ENCODE results near the gene ENTPD1. TPM values are rescaled to one million over a fixed set of nuclear protein-coding genes. Genes with fewer than 3 reads are reported as not detected.

The ENTPD1 gene
- total RNA-seq, 1 experiment from 2014 or later: 0.37 TPM

GRCh38 chr10:95809370-95810197 is 53.6 kb downstream of the ENTPD1 start:
- Histone ChIP-seq H3K27me3 (ENCODE audit: insufficient read depth, low read length) (no peaks in the 10 kb centered on the region), H2AFZ (ENCODE audit: low read depth, low read length, poor library complexity, severe bottlenecking) (no peak overlapping the region), H3K27ac (ENCODE audit: low read depth, low read length) (no peak overlapping the region), H3K9ac (ENCODE audit: low read length) (no peak overlapping the region), H3K9me2 (ENCODE audit: insufficient read depth) (no peaks in the 10 kb centered on the region), H3K4me3 (replicated peaks in 1 of 2; ENCODE audit: low read depth in 1 of 2, low read length in 2 of 2) (no peak overlapping the region), H3K36me3 (ENCODE audit: control insufficient read depth in 1 of 2, insufficient read depth in 2 of 2, low read length in 2 of 2) (no peaks in the 10 kb centered on the region), H3K4me1 (ENCODE audit: control insufficient read depth in 1 of 2, insufficient read depth in 2 of 2, low read length in 2 of 2) (no peaks in the 10 kb centered on the region), H3K79me2 (ENCODE audit: insufficient read depth, low read length) (no peaks in the 10 kb centered on the region), H4K20me1 (ENCODE audit: insufficient read depth) (no peaks in the 10 kb centered on the region), H3K9me3 (ENCODE audit: control insufficient read depth in 1 of 2, insufficient read depth in 1 of 2, low read depth in 1 of 2, low read length in 2 of 2) (no peaks in the 10 kb centered on the region; a peak in 1 of 4 replicates), H3K4me2 (ENCODE audit: low read length) (no peak overlapping the region)
- ChIA-PET POLR2A (no interaction called here), CTCF (no interaction called here), RAD21 (ENCODE audit: low non-redundant PET in 1 of 2, low total read pairs in 2 of 2, uncharacterized antibody in 2 of 2, unreplicated experiment in 2 of 2) (no interaction called here)
- BruUV-seq (replicated peaks): no TSS peak
- ATAC-seq (no peak), DNase-seq (ENCODE audit: low read depth, low spot score) (no peak)
- no peak for TF ChIP-seq TCF7L2 (IDR thresholded peaks at IDR 0.05; ENCODE audit: borderline replicate concordance, extremely low read depth, insufficient read depth, insufficient read length)
- TF ChIP-seq, protein P1, sequence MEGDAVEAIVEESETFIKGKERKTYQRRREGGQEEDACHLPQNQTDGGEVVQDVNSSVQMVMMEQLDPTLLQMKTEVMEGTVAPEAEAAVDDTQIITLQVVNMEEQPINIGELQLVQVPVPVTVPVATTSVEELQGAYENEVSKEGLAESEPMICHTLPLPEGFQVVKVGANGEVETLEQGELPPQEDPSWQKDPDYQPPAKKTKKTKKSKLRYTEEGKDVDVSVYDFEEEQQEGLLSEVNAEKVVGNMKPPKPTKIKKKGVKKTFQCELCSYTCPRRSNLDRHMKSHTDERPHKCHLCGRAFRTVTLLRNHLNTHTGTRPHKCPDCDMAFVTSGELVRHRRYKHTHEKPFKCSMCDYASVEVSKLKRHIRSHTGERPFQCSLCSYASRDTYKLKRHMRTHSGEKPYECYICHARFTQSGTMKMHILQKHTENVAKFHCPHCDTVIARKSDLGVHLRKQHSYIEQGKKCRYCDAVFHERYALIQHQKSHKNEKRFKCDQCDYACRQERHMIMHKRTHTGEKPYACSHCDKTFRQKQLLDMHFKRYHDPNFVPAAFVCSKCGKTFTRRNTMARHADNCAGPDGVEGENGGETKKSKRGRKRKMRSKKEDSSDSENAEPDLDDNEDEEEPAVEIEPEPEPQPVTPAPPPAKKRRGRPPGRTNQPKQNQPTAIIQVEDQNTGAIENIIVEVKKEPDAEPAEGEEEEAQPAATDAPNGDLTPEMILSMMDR (IDR thresholded peaks at IDR 0.05 in 2 of 3, conservative IDR thresholded peaks at IDR 0.05 in 1 of 3; ENCODE audit: borderline replicate concordance in 1 of 3, insufficient read depth in 1 of 3, low read depth in 2 of 3, low read length in 2 of 3): no peak
- no peak for TF ChIP-seq EZH2 (IDR thresholded peaks at IDR 0.05)
- no peak for TF ChIP-seq ZNF274 (IDR thresholded peaks at IDR 0.05; ENCODE audit: low read depth, low read length)
- no peak for TF ChIP-seq RAD21 (IDR thresholded peaks at IDR 0.05; ENCODE audit: low read depth)
- no peak for TF ChIP-seq CBX3 (IDR thresholded peaks at IDR 0.05; ENCODE audit: low read depth)
- no peak for TF ChIP-seq EZH2phosphoT487 (IDR thresholded peaks at IDR 0.05; ENCODE audit: borderline replicate concordance)
- no peak for TF ChIP-seq FOSL1 (IDR thresholded peaks at IDR 0.05; ENCODE audit: low read depth)
- TF ChIP-seq ELF1 (IDR thresholded peaks at IDR 0.05; ENCODE audit: borderline replicate concordance, low read depth): no peak
- TF ChIP-seq SIN3A (IDR thresholded peaks at IDR 0.05; ENCODE audit: low read depth): no peak
- no peak for TF ChIP-seq ZBTB33 (IDR thresholded peaks at IDR 0.05; ENCODE audit: extremely low read depth, insufficient replicate concordance, low read length)
- intact Hi-C loops (cut with micrococcal nuclease): no loop called here
